Inflammatory macrophage treated with lipopolysaccharide for 4 hours (primary cell): ENCODE data around the gene CPSF6.
"Not testable (repeated sequence)": the region's sequence is repeated elsewhere in the genome, so short reads cannot be mapped to it uniquely, and the experiment has no call there.

Experiments
- DNase-seq: peaks from one replicate; pipeline ENCODE4 v3.0.0-alpha.2; 2020

CPSF6 gene, protein sequence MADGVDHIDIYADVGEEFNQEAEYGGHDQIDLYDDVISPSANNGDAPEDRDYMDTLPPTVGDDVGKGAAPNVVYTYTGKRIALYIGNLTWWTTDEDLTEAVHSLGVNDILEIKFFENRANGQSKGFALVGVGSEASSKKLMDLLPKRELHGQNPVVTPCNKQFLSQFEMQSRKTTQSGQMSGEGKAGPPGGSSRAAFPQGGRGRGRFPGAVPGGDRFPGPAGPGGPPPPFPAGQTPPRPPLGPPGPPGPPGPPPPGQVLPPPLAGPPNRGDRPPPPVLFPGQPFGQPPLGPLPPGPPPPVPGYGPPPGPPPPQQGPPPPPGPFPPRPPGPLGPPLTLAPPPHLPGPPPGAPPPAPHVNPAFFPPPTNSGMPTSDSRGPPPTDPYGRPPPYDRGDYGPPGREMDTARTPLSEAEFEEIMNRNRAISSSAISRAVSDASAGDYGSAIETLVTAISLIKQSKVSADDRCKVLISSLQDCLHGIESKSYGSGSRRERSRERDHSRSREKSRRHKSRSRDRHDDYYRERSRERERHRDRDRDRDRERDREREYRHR

GRCh38 chr12:69239352-69239921 lies at the start of gene CPSF6:
Gene CPSF6 (plus strand): TSS chr12:69239569. CDS start chr12:69239647, 78 bp downstream.
- peak; percentile 97 for DNase-seq

DNA sequence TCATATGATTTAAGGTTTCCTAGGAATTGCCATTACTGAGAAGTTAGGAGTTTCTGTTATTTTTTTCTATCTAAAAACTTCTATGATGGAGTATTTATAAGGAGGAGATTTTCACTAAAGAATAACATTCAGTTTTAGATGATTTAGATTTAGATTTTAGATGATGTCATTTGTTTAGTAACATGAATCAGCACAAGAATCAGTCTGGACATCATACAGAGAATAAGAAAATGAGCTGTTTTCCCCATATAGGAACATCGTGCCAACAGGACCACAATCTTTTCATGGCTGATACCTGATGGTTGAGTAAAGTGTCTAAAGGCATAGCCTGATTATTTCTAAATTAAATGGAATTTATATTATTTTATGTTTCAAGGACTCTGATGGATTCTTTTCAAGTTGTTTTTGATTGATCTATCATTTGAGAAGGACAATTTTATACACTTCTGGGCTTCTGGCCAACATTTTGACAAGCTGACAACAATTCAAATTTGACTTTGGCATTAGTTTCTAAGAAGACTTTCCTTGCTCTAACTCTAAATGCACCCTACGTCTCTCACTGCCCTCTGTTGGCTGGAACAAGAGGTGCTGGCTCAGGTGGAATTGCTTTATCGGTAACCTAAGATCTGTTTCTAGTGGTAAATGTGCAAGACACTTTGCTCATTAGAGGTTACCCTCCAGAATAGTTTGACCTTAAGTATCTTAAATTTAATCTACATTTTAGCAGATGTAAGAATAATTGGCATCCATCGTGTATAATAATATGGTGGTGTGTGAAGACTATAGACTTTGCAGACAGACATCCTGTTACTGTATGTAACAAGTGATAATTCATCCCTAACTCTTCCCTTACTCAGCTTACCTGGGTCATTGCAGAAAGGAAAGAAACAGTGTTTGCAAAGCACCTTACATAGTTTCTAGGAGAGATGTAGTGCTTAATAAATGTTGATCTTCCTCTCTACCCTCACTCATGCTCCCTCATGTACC lies 42.8 kb upstream of the CPSF6 start:
- no peak for DNase-seq

- DNase-seq = not testable (repeated sequence)
Measured at GRCh38 chr12:69199976-69200375, 39.4 kb upstream of the CPSF6 start.

DNA sequence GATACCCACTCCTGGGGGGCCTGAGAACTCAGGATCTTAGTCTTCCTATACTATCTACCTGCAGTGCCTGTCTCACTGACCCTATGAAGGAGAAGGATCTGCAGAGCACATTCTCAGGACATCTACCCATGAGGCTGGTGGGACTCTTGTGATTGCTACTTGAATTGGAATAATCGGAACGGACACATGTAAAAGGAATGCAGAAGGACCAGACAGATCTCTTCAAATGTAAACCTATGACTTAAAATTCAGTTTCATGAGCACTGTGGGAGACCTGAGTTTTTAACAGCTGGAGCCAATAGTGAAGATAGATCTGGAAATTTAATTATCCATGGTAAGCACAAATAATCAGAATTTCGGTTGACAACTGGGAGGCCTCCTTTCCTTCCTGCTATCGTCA lies 35.2 kb upstream of the CPSF6 start:
- no peak for DNase-seq

DNA sequence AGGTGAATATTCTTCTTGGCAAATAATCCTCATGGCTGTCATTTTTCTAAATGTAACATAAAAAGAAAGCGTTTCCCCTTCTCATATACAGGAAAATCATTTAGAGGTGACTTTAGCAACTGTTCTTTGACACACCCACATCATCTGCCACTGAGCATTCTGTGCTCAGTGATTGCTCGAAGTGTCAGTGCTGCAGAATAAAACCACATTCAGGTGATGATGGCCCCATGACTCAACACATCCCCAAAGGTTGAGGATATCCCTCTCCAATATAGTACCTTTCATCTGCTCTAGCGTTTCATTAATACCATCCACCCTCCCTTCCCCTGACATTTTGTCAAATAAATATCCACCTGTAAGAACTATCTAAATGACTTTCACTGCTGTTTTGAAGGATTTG lies 28.7 kb upstream of the CPSF6 start:
- DNase-seq = no peak

GRCh38 chr12:69211160-69211559 lies 28.2 kb upstream of the CPSF6 start:
- DNase-seq = no peak

DNA sequence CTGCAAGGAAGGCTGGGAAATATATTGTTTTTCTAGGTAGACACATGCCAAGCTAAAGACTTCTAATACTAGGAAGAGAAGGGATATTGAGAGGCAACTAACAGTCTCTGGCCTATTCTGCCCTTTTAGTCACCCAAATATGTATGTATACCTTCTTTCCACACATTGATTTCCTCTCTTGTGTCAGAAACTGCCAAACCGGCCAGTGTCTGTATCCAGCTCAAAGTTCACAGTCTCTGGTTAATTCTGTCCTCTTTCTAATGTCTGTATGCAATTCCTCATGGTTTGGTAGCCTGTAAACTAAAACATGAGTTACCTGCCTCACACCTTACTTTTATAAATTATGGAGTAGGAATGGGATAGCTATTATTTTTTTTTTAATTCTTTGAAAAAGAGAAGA lies 25.2 kb upstream of the CPSF6 start:
- DNase-seq = no peak

GRCh38 chr12:69225251-69225910 lies 14.0 kb upstream of the CPSF6 start:
- no peak for DNase-seq

- DNase-seq = no peak
Measured at GRCh38 chr12:69231479-69231878, 7.9 kb upstream of the CPSF6 start.

DNA sequence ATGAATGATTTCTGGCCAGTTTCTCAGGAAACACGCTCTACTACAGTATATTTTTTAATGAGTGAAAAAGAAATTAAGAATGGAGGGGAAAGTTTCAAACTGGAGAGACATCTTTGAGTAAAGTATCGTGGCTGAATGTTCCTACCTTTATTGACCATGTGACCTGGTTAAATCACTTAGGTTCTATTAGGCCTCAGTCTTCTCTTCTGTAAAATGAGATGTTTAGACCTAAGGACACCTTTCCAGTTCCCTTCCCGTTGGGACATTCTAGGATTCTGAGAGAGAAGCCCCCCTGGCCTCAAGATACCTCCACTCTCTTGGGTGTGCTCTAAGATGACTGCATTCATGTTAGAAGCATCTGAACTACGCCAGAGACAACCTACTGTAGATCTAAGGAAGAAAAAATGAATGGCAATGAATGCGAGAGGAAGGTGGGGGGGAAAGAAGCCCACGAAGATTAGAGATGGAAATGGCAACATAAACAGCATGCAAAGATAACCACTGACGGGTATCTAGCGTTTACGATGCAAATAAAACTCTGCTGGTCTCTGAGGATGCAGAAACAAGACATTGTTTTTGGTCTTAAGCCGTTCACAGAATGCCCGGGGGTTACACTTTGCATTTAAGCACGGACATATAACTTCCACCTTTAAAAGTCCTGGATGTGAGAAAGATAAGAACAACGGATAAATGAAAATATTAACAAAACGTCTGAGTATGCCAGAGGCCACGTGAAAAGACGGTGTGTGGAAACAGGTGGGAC lies 599 bp upstream of the CPSF6 start:
- no peak for DNase-seq

DNA sequence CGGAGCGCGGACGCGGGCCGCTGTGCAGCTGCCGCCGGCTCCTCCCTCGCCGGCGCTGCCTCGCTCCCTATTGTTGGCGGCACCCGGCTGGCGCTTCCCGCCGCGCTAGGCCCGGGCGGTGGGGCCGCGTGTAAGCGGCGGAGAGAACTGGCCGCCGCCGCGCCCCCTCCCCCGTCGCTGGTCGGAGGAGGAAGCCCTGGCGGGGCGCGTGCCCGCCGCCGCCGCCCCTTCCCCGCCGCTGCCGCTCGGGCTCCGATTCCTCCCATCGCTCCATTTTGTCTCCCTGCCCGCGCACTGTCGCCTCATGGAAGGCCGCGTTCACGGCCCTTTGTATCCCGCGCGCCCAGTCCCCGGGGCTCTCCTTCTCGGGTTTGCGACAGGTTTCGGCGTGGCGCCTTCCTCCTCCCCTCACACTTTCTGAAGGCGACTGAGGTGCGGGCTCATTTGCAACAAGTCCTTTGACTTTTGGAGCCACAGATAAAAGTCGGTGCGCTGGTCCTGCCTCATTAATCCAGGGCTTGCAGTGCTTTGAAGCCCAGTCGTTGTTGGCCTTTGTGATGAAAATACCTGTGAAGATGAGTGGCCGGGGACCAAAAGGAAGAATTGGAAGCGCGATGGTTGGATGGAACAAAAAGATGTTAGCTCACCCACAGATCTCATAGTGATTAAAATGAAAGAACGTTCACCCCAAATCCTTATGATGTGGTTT lies 707 bp downstream of the CPSF6 start:
- peak; percentile 42 for DNase-seq

DNA sequence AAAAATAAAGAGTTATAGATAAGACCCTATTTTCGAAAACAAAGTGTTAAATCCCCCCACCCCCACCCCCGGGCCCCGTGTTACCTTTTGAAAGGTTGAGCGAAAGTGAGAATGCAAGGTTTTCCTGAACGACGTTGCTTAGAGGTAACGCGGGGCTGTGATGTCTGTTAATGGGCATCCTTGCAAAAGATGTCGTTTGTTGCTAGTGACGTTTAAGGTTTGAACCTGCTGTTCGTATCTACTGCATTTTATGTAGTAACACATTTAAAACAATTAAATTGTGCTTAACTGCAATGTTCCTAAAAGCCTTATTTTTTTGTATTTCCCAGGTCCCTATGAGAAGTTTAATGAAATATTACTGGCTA lies 1.2 kb downstream of the CPSF6 start:
- DNase-seq = no peak

- no peak for DNase-seq
Measured at GRCh38 chr12:69241438-69242092, 2.2 kb downstream of the CPSF6 start.

DNA sequence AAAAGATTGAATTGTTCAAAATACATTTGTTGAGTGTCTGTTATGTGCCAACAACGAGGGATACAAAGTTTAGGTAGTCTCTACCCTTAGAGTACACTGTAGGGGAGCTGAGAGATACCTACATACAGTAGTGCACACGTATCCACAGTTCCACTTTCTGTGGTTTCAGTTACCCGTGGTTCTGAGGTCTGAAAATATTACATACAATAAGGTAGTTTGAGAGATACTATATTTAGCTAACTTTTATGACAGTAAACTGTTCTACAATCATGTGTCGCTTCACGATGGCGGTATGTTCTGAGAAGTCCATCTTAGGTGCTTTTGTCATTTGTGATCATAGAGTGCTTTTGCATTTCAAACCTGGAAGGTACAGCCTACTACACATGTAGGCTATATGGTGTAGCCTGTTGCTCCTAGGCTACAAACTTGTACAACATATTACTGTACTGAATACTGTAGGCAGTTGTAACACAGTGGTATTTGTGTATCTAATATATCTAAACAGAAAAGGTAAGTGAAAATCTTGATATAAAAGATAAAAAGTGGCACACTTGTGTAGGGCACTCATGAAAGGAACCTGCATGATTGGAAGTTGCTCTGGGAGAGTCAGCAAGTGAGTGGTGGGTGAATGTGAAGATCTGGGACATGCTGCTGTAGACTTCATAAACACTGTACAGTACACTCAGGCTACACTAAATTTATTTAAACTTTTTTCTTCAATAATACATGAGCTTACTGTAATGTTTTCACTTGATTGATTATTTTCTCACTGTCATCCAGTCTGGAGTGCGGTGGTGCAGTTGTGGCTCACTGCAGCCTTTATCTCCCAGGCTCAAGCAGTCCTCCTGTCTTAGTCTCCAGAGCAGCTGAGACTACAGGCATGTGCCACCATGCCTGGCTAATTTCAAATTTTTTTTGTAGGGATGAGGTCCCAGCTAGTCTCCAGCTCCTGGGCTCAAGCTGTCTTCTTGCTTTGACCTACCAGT lies 4.0 kb downstream of the CPSF6 start:
- no peak for DNase-seq

DNA sequence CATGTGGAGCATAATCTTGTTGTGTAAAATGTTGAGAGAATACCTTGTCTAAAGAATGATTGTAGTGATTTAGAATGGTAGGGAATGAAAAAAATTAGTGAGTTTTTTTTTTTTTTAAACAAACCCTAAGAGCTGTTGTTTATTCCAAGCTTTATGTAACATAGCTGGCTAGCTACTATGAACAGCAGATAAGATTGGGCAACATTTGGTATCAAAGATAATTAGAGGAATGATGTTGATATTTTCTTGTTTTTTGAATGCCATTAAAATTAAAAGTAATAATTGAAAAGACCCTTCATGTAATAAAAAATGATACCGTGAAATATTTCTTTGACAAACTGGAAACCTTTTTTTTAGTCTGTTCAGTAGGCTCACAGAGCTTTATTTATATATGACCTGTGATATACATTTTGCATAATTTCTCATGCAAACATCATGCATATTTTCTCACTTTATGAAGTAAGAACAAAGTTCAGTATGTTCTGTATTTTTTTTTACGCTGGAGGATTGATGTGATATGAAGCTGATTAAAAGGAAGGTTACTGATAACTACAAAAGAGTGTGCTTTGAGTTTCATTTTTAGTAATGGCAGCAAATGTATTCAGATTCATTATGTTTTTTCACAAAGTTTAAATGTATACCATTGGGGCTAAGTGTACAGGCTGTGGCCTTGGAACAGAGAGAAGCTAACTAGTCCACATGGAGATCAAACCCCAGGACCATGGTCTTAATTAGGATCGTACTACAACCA lies 8.1 kb downstream of the CPSF6 start:
- no peak for DNase-seq

GRCh38 chr12:69252033-69252432 lies 12.7 kb downstream of the CPSF6 start:
- no peak for DNase-seq

DNA sequence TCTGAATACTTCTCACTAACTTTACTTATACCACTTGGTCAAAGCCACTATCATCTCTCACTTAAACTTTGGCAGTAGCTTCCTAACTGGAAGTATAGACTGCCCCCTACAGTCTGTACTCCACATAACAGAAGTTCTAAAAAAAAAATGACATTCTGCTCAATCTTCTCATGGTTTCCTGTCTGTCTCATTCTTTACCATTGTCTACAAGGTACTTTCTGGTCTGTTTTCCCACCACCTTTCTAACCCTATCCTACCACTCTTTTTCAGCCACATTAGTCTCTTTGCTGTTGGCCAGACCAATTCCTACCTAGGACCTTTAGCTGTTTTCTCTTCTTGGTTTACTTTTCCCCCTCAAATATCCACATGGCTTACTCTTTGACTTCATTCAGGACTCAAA lies 14.7 kb downstream of the CPSF6 start:
- DNase-seq = peak; percentile 60

DNA sequence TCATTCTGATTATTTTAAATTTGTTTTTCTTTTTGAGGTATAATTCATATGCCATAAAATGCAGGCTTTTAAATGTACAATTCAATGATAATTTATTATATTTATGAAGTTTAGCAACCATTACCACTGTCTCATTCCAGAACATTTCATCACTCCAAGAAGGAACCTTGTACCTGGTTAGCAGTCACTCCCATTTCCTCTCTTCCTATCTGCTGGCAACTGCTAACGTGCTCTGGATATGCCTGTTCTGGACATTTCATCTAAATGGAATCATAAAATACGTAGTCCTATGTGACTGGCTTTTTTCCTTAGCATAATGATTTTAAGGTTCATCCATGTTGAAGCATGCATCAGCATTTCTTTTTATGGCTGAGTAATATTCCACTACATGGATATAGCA lies 15.5 kb downstream of the CPSF6 start:
- no peak for DNase-seq

- DNase-seq = no peak
Measured at GRCh38 chr12:69258655-69259054, 19.3 kb downstream of the CPSF6 start.
